Measurements from ENCODE around the gene F7. TPM values are rescaled to one million over a fixed set of nuclear protein-coding genes. Genes with fewer than 3 reads are reported as not detected.

The F7 gene
- total and polyA plus RNA-seq, 2 donors (not counting 1 experiment from before 2014, with no cell fraction given): not detected

GRCh38 chr13:113058129-113058987 lies 47.2 kb upstream of the F7 start:
- DNase-seq (no peak), ATAC-seq (ENCODE audit: low read depth) (no peak)
- Histone ChIP-seq H3K4me3 (ENCODE audit: control extremely low read depth in 1 of 5, extremely low read depth in 1 of 5, insufficient read depth in 1 of 5, low read depth in 2 of 5, low read length in 4 of 5) (no peak overlapping the region), H3K4me2 (replicated peaks; ENCODE audit: low read depth, low read length, poor library complexity, severe bottlenecking) (no peak overlapping the region), H3K36me3 (replicated peaks in 1 of 2; ENCODE audit: control extremely low read depth in 1 of 2, control insufficient read depth in 1 of 2, extremely low read depth in 1 of 2, insufficient read depth in 2 of 2, low read length in 1 of 2) (no peaks in the 10 kb centered on the region), H2AFZ (ENCODE audit: insufficient read depth, low read depth, low read length, poor library complexity, severe bottlenecking) (no peak overlapping the region), H3K79me2 (ENCODE audit: control insufficient read depth, insufficient read depth, low read length) (no peaks in the 10 kb centered on the region), H3K9ac (ENCODE audit: low read length) (no peak overlapping the region), H3K27me3 (replicated peaks in 1 of 4; ENCODE audit: control extremely low read depth in 1 of 4, control insufficient read depth in 3 of 4, insufficient read depth in 4 of 4, low read length in 3 of 4) (no peaks in the 10 kb centered on the region), H3K9me3 (ENCODE audit: control extremely low read depth in 1 of 3, control insufficient read depth in 2 of 3, insufficient read depth in 1 of 3, low read length in 2 of 3) (peaks cover 0 to 39% (median 0%) of the 10 kb centered on the region in 3 donors), H4K20me1 (ENCODE audit: control insufficient read depth, insufficient read depth, low read length, poor library complexity, severe bottlenecking) (no peaks in the 10 kb centered on the region), H3K27ac (ENCODE audit: low read length in 2 of 2) (no peak overlapping the region), H3K4me1 (ENCODE audit: control insufficient read depth in 2 of 2, insufficient read depth in 2 of 2, low read length in 2 of 2) (no peaks in the 10 kb centered on the region)
- H3K4me3 Mint-ChIP-seq: no peak overlapping the region
- intact Hi-C loops (cut with micrococcal nuclease): no loop called here
- WGBS (ENCODE audit: insufficient coverage): 93% methylated on average over 19 of the region's 21 CpGs
- H3K27ac Mint-ChIP-seq: no peak overlapping the region
- CTCF ChIA-PET: no interaction called here
- TF ChIP-seq CTCF (IDR thresholded peaks at IDR 0.05): no peak
- no peak for TF ChIP-seq EZH2 (IDR thresholded peaks at IDR 0.05; ENCODE audit: borderline replicate concordance, insufficient read depth, low read depth, low read length, poor library complexity, severe bottlenecking)
- no peaks in the 10 kb centered on the region for H3K27me3 Mint-ChIP-seq
- no peaks in the 10 kb centered on the region for H3K9me3 Mint-ChIP-seq (ENCODE audit: insufficient read depth)
- H3K4me1 Mint-ChIP-seq: no peaks in the 10 kb centered on the region
- POLR2A ChIA-PET: no interaction called here

Measured in B cell (primary cell).